ENCODE measurements around the gene HIPK2.

DNA sequence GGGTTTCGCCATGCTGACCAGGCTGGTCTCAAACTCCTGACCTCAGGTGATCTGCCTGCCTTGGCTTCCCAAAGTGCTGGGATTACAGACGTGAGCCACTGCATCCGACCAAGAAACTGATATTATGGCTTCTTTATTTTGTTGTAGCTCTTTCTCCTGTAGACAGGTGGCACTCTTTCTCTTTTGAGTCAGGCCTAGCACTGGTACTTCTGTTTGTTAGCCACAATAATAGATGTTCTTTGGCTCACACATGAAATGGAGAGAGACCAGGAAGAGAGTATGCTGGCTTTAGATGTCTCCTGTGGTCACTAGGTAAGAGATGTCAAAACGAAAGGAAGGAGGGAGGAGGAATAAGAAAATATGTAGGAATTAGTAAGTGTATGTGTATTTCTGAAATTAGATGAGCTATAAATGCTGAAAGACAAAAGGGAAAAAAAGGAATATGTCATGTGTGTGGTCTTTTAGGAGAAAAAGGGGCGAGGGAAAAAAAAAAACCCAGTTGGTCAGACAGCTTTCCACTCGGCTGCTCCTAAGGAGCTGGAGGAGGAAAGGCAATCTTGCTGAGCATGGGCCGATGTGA, 175.6 kb downstream of the HIPK2 start:
- TF ChIP-seq, protein P1, sequence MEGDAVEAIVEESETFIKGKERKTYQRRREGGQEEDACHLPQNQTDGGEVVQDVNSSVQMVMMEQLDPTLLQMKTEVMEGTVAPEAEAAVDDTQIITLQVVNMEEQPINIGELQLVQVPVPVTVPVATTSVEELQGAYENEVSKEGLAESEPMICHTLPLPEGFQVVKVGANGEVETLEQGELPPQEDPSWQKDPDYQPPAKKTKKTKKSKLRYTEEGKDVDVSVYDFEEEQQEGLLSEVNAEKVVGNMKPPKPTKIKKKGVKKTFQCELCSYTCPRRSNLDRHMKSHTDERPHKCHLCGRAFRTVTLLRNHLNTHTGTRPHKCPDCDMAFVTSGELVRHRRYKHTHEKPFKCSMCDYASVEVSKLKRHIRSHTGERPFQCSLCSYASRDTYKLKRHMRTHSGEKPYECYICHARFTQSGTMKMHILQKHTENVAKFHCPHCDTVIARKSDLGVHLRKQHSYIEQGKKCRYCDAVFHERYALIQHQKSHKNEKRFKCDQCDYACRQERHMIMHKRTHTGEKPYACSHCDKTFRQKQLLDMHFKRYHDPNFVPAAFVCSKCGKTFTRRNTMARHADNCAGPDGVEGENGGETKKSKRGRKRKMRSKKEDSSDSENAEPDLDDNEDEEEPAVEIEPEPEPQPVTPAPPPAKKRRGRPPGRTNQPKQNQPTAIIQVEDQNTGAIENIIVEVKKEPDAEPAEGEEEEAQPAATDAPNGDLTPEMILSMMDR (conservative IDR thresholded peaks at IDR 0.05; ENCODE audit: low read length) = peak; percentile 81
- no peak for TF ChIP-seq EZH2phosphoT487 (IDR thresholded peaks at IDR 0.05; ENCODE audit: borderline replicate concordance, low read depth, low read length)
